Common myeloid progenitor, CD34-positive (primary cell): ENCODE data around the gene SRM. TPM values are rescaled to one million over a fixed set of nuclear protein-coding genes. Genes with fewer than 3 reads are reported as not detected.
"Not testable (repeated sequence)": the region's sequence is repeated elsewhere in the genome, so short reads cannot be mapped to it uniquely, and the experiment has no call there.

Experiments used
- CTCF ChIA-PET: fragments of 350-600 bp; sonication (Branson Sonifier 250); formaldehyde crosslinking; loops from one replicate; lab custom pipeline; 2021; ENCODE audit warnings: antibody characterized with exemption; lab: Charles Lee
- POLR2A ChIA-PET: fragments of 350-600 bp; sonication (Branson Sonifier 250); formaldehyde crosslinking; loops from one replicate; lab custom pipeline; 2021; ENCODE audit warnings: antibody characterized with exemption; lab: Charles Lee
- DNase-seq, 3 donors: peaks; one replicate each; pipeline versions ENCODE4 v3.0.0 to v3.0.0-alpha.2; 2013
- H3K27ac ChIP-seq, 2 experiments: 1 replicate in 1 of 2; 2 replicates in 1 of 2; pipeline ENCODE4 v1.7.0; 2013; ENCODE audit warnings: inconsistent platforms in 2 of 2, low read length in 2 of 2, mild to moderate bottlenecking in 2 of 2, low read depth in 1 of 2, moderate library complexity in 1 of 2; ENCODE audit not compliant: severe bottlenecking in 2 of 2, insufficient read depth in 1 of 2, poor library complexity in 1 of 2
- H3K27me3 ChIP-seq, 5 experiments: replicated peaks in 2 of 5; 1 replicate in 3 of 5; 2 replicates in 2 of 5; pipeline versions ENCODE4 v1.6.1 to v1.7.0; 2013; ENCODE audit warnings: low read length in 4 of 5, mild to moderate bottlenecking in 2 of 5, moderate library complexity in 2 of 5, inconsistent platforms in 1 of 5; ENCODE audit not compliant: insufficient read depth in 5 of 5, control insufficient read depth in 4 of 5
- H3K36me3 ChIP-seq, 4 experiments: 1 replicate in 2 of 4; 2 replicates in 2 of 4; pipeline versions ENCODE4 v1.6.1 to v1.7.0; 2013; ENCODE audit warnings: low read length in 3 of 4, control low read depth in 1 of 4, mild to moderate bottlenecking in 1 of 4; ENCODE audit not compliant: control insufficient read depth in 4 of 4, insufficient read depth in 4 of 4
- H3K4me1 ChIP-seq, 4 experiments: 1 replicate in 3 of 4; 2 replicates in 1 of 4; pipeline versions ENCODE4 v1.6.1 to v1.7.1; 2013; ENCODE audit warnings: low read length in 3 of 4, mild to moderate bottlenecking in 3 of 4, control low read depth in 1 of 4, inconsistent platforms in 1 of 4, moderate library complexity in 1 of 4; ENCODE audit not compliant: control insufficient read depth in 4 of 4, insufficient read depth in 4 of 4; ENCODE audit errors: control extremely low read depth in 1 of 4
- H3K4me3 ChIP-seq, 7 experiments: 1 replicate in 4 of 7; 2 replicates in 3 of 7; pipeline versions ENCODE4 v1.5.1 to v1.7.0; 2013; ENCODE audit warnings: mild to moderate bottlenecking in 7 of 7, low read length in 6 of 7, moderate library complexity in 6 of 7, inconsistent platforms in 2 of 7, low read depth in 2 of 7, control low read depth in 1 of 7; ENCODE audit not compliant: insufficient read depth in 4 of 7, control insufficient read depth in 1 of 7; ENCODE audit errors: extremely low read depth in 1 of 7
- H3K9me3 ChIP-seq, 5 experiments: 1 replicate in 4 of 5; 2 replicates in 1 of 5; pipeline versions ENCODE4 v1.6.1 to v1.7.1; 2013; ENCODE audit warnings: low read length in 4 of 5, mild to moderate bottlenecking in 2 of 5, inconsistent platforms in 1 of 5, low read depth in 1 of 5, moderate library complexity in 1 of 5; ENCODE audit not compliant: control insufficient read depth in 4 of 5, insufficient read depth in 2 of 5; ENCODE audit errors: control extremely low read depth in 1 of 5
- WGBS: methylation state at CpG from one replicate; pipeline ENCODE4 v1.1.5; 2013; ENCODE audit not compliant: insufficient coverage; 5-methylcytosine and 5-hydroxymethylcytosine counted together
- polyA plus RNA-seq: library from polyadenylated mRNA; unstranded; fragments of 120-200 nt; gene quantifications from one replicate; pipeline ENCODE4 v1.2.1, GENCODE V29; 2013

Gene SRM
- 50.8 TPM for polyA plus RNA-seq

DNA sequence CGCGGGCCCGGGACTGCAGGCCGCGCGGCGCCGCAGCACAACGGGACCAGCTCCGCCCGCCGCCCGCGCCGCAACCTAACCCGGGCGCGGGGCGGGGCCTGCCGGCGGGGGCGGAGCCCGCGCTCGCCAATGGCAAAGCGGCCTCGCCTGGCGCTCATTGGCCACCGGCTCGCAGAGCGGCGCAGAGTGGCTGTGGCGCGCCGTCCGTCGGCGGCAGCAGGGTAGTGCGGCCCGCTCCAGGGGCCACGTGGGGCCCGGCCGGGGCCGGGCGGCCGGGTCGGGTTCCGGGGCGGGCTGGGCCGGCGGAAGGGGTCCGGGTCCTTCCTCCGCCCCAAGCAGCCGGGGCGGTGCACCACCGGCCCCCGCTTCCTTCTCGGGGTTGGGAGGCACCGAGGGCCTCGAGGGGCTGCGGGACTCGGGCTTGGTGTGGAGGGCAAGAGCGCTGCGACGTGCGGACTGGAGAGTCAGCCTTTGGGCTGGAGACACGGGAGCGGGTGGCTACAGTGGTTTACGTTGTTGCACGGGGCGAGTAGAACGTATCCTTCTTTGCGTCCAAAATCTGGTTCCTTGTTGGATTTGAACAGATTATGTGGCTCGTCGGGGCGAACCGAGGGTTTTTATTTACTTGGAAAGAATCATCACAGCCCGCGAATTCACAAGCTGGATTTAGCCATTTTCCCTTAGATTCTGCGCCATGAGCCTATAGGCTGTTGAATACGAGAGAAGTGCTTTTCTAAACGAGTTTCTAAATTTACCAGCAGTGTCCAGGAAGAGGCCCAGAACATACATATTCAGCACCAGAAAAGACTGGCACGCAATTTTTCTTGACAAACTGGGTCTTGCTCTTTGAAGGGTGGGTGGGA, at the start of gene SRM:
TSS of gene SRM (minus strand) at position 51 of the 863 bp plus-strand sequence. CDS start 75 bp downstream, outside the sequence.
- ChIA-PET POLR2A (interaction anchor here (0.6 to 1.0 kb wide), 5 partner anchors 9 to 360 kb away, joined by 3 read pairs; partner anchors contain the start of gene TARDBP), CTCF (interaction anchor here (3.5 kb wide), 1 partner anchor 22 kb away, joined by 17 read pairs; no protein-coding TSS in a partner anchor)
- peaks cover 6 to 27% (median 19%) of the 10 kb centered on the region in 4 experiments for H3K4me1 ChIP-seq
- WGBS, result 0% methylated on average over 62 of the region's 83 CpGs
- H3K27me3 ChIP-seq, result no peaks in the 10 kb centered on the region
- peak; percentile 86 to 93 (median 93) for DNase-seq
- peak within 1 kb of the TSS in 1 of 2 experiments; percentile 80 for H3K27ac ChIP-seq
- H3K4me3 ChIP-seq, result peak within 1 kb of the TSS; percentile 78 to 92 (median 84)
- peaks cover 4 to 42% (median 22%) of the 10 kb centered on the region in 4 experiments for H3K36me3 ChIP-seq
- H3K9me3 ChIP-seq, result peaks cover 0 to 3% (median 0%) of the 10 kb centered on the region in 5 experiments

DNA sequence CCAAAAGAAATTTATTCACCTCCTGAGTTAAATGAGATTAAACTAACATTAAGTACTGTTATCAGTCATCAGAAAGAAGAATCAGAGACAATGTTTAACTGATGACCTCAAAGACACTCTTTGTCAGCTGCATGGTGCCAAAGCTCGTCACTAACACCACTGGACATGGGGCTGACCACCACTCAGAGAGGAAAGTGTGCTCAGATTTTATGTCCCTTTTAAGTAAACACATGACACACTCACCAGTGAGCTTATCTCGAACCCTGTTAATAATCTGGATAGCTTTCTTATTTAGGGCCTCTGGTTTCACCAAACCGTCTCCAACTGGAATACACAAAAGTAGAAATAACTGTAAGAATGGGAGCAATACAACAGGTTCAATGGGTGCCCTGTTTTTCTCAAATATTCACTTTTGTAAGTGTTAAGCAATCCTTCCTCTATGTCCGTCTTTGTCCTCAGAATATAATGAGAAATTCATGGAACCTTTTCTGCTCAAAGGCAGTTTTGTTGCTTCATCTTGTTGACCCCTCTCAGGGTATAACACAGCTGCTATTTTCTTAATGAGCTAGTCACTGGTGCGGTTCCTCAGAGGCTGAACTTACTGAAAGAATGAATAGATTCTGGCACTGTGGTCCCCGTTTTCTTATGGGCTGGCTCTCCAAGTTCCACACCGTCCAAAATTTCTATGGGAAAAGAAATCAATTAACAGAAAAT, 49.4 kb upstream of the SRM start:
- ChIA-PET CTCF (interaction anchor here (1.0 kb wide), 1 partner anchor 71 kb away, joined by 4 read pairs; no protein-coding TSS in a partner anchor), POLR2A (no interaction called here)
- H3K36me3 ChIP-seq, result peaks cover 25 to 71% (median 44%) of the 10 kb centered on the region in 4 experiments
- 95% methylated on average over 4 of the region's 7 CpGs for WGBS
- no peaks in the 10 kb centered on the region for H3K4me1 ChIP-seq
- H3K9me3 ChIP-seq, result no peaks in the 10 kb centered on the region
- no peaks in the 10 kb centered on the region for H3K27me3 ChIP-seq
- H3K27ac ChIP-seq, result no peak overlapping the region
- no peak overlapping the region for H3K4me3 ChIP-seq
- DNase-seq, result no peak

DNA sequence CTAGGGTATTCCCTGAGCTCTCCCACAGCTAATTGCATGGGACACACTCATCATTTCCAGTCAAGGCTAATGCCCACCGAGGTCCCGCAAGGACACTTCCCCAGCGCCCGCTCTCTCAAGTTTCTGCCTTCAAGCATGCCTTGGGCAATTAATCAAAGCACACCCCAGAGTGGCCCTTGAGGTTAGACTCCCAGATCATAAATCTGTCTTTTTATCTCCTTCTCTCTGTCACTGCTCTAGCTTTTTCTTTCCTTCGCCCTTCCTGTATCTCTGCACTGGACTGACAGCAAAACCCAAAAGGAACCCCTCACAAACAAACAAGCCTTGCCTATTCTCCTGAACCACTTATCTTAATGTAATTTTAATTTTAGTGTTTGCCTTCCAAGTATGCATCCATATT, 47.8 kb upstream of the SRM start:
- no peaks in the 10 kb centered on the region for H3K4me1 ChIP-seq
- no peak for DNase-seq
- H3K27me3 ChIP-seq, result no peaks in the 10 kb centered on the region
- H3K36me3 ChIP-seq, result peaks cover 21 to 56% (median 34%) of the 10 kb centered on the region in 4 experiments
- no peaks in the 10 kb centered on the region for H3K9me3 ChIP-seq
- ChIA-PET POLR2A (interaction anchor here (1.1 kb wide), 1 partner anchor 9 kb away, joined by 3 read pairs; no protein-coding TSS in a partner anchor), CTCF (no interaction called here)
- H3K4me3 ChIP-seq, result no peak overlapping the region
- H3K27ac ChIP-seq, result no peak overlapping the region
- WGBS, result 98% methylated on average over 5 of the region's 5 CpGs

DNA sequence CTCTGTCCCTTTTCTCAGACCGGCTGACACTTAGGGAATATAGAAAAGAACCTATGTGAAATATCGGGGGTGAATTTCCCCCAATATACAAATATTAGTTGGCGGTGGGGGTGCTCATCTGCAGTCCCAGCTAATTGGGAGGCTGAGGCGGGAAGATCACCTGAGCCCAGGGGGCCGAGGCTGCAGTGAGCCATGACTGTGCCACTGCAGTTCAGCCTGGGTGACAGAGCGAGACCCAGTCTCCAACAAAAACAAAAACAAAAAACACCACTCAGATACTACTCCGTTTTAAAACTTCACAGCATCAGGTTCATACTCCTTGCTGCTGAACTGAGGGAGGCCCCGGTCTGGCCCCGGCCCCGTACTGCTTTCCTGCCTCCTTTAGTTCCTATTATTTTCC, 45.8 kb upstream of the SRM start:
- CTCF ChIA-PET, result no interaction called here
- POLR2A ChIA-PET, result no interaction called here
- Histone ChIP-seq H3K27ac (no peak overlapping the region), H3K9me3 (no peaks in the 10 kb centered on the region), H3K27me3 (no peaks in the 10 kb centered on the region), H3K36me3 (peaks cover 16 to 38% (median 28%) of the 10 kb centered on the region in 4 experiments), H3K4me1 (no peaks in the 10 kb centered on the region), H3K4me3 (no peak overlapping the region)
- WGBS, result 100% methylated on average over 3 of the region's 10 CpGs
- no peak for DNase-seq

DNA sequence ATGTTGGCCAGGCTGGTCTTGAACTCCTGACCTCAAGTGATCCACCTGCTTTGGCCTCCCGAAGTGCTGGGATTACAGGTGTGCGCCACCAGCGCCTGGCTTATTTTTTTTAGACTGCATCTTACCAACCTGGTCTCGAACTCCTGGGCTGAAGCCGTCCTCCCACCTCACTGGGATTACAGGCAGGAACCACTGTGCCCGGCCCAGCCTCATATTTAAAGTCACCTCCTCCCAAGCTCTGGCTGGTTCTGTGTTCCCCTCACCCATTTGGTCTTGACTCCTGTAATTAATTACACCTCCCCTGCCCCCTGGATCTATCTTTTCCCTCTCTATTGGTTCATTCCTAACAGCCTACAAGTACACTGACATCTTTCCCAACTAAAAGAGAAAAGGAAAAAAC, 41.5 kb upstream of the SRM start:
- CTCF ChIA-PET, result no interaction called here
- Histone ChIP-seq H3K9me3 (no peaks in the 10 kb centered on the region), H3K27me3 (no peaks in the 10 kb centered on the region), H3K4me3 (no peak overlapping the region), H3K4me1 (peaks cover 7 to 15% (median 10%) of the 10 kb centered on the region in 4 experiments), H3K27ac (no peak overlapping the region), H3K36me3 (peaks cover 0 to 15% (median 12%) of the 10 kb centered on the region in 4 experiments)
- POLR2A ChIA-PET, result no interaction called here
- WGBS, result 97% methylated on average over 5 of the region's 6 CpGs
- DNase-seq, result no peak

DNA sequence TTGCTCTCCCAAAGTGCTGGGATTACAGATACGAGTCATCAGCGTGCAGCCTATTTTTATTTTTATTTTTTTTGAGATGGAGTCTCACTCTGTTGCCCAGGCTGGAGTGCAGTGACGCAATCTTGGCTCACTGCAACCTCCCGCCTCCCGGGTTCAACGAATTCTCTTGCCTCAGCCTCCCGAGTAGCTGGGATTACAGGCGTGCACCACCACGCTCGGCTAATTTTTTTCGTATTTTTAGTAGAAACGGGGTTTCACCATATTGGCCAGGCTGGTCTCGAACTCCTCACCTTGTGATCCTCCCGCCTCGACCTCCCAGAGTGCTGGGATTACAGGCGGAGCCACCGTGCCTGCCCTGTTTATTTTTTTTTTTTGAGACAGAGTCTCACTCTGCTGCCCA, 41.0 kb upstream of the SRM start:
- DNase-seq, POLR2A ChIA-PET, H3K9me3 ChIP-seq, H3K27ac ChIP-seq, CTCF ChIA-PET, H3K27me3 ChIP-seq, H3K4me3 ChIP-seq: not testable (repeated sequence)
- peaks cover 0 to 14% (median 9%) of the 10 kb centered on the region in 4 experiments for H3K36me3 ChIP-seq
- WGBS, result 97% methylated on average over 14 of the region's 17 CpGs
- H3K4me1 ChIP-seq, result peaks cover 7 to 15% (median 10%) of the 10 kb centered on the region in 4 experiments
